Mesenteric fat pad (tissue), 1 donor: ENCODE measurements around the gene DLL3. TPM values are rescaled to one million over a fixed set of nuclear protein-coding genes. Genes with fewer than 3 reads are reported as not detected.

Source experiments
- DNase-seq: peaks from one replicate; pipeline ENCODE4 v3.0.0-alpha.2; 2020; ENCODE audit warnings: low spot score
- total RNA-seq: library from RNA; stranded (reverse); fragmentation: NEBNext Ultra II Directional; extraction: Animal tissue kit (Norgen Biotek cat#: 25700); gene quantifications from one replicate; pipeline ENCODE4 v1.2.1, GENCODE V29; 2021
- donor health status: DM: yes; HTN: yes; CAD: no.

The DLL3 gene
- total RNA-seq, 1 donor from 2014 or later, result not detected

DNA sequence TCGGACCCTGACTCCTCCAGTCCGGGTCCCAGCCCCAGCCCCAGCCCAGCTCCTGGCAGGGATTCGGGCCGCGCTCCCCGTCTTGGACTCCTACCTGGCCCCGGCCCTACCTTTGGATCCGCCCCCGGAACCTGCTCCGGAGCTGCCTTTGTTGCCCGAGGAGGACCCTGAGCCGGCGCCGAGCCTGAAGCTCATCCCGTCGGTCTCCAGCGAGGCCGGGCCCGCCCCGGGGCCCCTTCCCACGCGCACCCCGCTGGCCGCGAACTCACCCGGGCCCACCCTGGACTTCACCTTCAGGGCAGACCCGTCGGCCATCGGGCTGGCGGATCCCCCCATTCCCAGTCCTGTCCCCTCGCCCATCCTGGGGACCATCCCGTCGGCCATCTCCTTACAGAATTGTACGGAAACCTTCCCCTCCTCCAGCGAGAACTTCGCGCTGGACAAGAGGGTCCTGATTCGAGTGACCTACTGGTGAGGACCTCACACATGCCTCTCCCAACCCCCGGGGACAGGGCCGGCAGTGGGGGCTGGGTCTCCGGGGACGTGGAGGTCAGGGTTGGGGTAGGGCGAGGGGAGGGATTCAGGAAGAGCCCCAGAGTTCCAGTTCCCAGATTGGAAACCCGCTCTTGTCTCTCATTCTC is 16.9 kb downstream of the DLL3 start:
- DNase-seq, result no peak

DNA sequence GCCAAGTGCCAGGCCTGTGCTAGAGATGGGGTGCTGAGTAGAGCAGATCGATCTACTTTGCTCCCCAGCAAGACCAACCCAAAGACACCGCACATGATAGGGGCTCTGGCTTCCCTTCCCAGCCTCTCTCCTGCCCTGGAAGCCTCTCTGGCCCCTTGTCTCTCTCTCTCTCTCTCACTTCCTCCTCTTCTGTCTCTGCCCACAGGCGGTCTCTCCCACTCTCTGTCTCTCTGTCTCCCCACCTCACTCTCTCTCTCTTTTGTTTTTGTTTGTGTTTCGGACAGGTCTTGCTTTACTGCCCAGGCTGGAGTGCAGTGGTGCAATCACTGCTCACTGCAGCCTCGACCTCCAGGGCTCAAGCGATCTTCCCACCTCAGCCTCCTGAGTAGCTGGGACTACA is 17.5 kb downstream of the DLL3 start:
- no peak for DNase-seq

DNA sequence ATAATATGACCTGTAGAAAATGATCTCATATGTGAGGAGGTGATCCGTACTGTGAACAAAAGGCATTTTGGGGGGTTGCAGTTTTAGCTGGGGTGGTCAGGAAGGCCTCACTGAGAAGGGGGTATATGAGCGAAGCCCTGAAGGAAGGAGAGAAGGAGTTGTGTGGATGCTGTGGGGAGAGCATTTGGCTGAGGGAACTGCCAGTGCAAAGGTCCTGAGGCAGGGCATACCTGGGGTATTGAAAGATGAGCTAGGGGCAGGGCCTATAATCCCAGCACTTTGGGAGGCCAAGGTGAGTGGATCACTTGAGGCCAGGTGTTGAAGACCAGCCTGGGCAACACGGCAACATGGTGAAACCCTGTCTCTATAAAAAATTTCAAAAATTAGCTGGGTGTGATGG is 18.7 kb downstream of the DLL3 start:
- DNase-seq, result no peak

DNA sequence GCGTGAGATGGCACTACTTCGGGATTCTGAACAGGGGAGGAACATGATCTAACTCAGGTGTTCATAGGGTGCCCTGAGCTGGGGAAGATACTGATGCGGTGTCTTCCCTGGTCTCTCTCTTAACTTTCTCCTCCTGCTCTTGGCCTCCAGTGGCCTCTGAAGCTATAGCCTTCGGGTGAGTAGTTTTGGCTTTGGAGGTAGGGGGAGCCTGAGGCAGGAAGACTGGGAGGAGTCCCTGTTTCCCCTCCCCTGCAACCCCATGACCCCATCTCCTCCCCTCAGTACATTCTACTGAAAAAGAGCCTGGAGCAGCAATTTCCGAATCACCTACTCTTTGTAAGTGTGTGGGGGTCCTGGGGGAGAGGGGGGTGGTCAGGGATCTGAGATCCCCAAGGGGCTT is 19.7 kb downstream of the DLL3 start:
- DNase-seq, result no peak

DNA sequence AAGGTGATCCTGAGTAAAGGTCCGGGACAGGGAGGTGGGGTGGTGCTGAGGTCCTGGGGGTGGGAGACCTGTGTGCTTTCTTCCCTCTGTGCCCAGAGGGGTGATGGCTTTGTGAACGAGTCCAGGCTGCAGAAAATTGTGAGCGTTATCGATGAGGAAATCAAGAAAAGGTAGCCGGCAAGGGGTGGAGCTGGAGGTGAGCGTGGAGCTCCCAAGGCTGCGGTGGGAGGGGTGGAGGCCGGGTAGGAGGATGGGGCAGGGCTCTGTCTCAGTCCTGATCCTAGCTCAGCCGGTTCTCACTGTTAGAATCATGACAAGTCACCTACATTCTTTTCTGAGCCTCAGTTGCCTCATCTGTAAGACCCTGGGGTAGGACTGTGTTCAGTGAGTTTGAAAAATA is 20.2 kb downstream of the DLL3 start:
- DNase-seq, result no peak

DNA sequence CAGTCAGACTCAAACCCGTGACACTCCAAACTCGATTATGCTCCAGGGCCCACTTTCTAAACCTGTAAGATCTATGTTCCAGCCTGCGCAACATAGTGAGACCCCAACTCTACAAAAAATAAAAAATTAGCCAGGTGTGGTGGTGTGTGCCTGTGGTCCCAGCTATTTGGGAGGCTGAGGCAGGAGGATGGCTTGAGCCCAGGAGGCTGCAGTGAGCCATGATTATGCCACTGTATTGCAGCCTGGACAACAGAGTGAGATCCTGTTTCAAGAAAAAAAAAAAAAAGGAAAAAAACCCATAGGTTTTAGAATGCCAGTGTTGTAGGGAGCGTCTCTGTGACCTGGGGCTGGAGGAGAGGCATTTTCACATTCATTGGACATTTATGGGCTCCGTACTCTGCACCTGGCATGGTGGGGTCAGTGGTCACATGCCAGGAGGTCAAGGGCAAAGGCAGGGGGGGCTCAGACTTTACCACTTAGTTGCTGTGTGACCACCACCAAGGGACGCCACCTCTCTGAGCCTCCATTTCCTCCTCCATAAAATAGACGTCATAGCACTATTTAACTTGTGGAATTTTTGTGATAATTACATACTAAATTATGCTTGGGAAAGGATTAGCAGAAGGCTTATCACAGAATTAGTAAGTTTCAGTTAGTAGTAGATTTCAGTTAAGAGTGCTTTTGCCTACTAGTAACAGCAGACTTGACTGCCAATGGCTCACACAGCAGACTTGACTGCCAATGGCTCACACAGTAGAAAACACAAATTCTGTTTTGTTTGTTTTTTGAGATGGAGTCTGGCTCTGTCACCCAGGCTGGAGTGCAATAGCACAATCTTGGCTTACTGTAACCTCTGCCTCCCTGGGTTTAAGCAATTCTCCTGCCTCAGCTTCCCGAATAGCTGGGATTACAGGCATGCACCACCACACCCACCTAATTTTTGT is 22.1 kb downstream of the DLL3 start:
- no peak for DNase-seq

DNA sequence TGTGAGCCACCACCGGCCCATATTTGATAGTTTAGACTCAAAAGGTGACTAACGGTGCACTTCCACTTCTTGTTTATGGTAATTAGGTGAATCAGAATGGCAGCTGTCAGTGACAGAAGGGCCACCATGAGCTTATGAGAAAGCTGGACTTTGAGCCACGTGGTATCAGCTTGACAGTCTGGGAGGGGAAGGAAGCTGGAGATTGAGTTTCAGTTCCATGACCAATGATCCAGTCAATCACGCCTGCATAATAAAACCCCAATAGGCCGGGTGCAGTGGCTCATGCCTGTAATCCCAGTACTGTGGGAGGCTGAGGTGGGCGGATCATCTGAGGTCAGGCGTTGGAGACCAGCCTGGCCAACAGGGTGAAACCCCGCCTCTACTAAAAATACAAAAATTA is 25.7 kb downstream of the DLL3 start:
- DNase-seq, result no peak

DNA sequence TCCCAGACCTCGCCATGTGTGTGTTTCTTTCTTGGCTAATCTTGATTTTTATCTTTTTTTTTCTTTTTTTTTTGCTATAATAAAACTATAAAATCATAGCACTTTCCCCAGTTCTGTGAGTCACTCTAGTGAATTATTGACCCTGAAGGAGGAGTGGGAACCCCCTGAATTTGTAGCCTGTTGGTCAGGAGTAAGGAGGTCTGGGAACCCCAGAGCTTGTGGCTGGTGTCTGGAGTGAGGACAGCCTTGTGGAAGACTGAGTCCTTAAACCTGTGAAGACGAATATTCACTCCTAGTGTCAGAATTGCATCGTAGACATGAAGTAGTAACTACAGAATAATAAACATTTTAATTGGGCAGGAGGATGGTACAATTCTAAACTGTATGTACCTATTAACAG is 26.5 kb downstream of the DLL3 start:
- no peak for DNase-seq

DNA sequence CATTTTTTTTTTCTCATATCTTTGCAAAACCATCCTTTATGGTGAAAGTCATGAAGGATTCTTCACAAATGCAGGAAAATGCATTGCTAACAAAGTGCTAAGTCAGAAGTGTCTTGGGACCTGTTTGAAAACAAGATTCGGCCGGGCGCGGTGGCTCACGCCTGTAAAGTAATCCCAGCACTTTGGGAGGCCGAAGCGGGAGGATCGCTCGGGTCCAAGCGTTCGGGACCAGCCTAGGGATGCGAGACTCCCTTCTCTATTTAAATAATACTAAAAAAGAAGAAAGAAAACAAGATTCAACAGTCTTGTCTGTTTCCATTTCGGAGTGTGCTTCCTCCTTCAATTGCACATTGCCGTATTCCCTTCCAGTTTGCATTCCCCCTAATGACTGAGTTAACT is 33.1 kb downstream of the DLL3 start:
- no peak for DNase-seq

DNA sequence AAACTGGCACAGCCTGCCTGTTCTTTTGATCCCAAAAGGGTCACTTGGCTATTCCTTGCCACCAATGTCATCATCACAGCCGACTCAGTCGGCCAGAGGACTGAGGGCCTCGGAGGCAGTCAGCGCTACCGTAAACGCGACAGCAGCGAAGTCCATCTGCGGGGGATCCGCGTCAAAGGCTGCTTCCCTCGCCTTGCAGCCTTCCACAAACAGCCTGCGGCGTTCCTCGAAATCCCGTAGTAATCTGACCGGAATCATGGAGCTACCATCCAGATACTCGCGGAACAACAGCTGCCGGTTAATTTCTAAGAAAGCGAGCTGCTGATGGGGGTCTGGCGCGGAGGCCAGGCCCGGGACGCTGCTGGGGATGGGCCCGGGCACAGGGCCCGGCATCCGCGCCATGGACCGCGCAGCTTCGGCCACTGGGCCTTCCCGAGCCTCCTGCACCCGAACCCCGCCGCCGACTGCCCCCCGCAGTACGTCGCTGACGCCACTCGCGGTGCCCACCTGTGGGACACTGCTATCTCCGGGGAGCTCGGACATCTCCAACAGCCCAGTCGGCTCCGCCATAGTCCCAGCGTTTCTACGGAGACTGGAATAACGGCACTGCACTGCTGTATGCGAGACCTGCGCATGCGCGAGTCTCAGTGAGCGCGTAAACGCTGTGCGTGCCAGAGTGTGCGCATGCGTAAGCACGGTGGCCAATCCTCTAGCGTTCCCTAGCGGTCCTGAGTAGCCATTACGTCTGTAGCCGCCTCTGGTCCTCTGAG is 33.7 kb downstream of the DLL3 start, which contains the start of gene EID2B:
TSS of gene EID2B (minus strand) at position 620 of the 770 bp plus-strand sequence. CDS start at position 570, 50 bp downstream.
- DNase-seq, result peak; percentile 99

DNA sequence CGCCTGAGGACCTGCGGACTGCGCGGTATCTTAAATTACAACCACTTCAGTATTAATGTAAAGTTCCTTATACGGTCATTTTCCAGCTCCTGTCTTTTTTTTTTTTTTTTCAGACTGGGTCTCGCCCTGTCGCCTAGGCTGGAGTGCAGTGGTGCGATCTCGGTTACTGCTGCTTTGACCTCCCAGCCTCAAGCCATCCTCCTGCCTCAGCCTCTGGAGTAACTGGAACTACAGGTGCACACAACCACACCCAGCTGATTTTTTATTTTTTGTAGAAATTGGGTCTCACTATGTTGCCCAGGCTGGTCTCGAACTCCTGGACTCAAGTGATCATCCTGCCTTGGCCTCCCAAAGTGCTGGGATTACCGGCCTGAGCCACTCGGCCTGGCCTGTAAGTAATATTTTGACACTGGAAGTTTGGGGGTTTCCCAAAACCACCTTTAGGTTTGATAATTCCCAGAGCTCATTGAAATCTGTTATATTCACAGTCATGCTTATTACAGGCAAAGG is 34.3 kb downstream of the DLL3 start:
- DNase-seq, result no peak

DNA sequence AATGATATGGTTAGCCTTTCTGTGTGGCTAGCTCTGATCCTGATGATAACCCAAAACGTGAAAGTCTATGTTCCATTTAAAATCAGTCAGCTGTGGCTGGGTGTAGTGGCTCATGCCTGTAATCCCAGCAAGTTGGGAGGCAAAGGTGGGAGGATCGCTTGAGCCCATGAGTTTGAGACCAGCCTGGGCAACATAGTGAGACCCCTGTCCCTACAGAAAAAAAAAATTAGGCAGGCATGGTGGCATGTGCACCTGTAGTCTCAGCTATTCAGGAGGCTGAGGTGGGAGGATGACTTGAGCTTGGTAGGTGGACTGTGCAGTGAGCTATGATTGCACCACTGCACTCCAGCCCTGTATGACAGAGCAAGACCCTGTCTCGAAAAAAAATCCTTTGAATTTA is 35.0 kb downstream of the DLL3 start:
- no peak for DNase-seq

DNA sequence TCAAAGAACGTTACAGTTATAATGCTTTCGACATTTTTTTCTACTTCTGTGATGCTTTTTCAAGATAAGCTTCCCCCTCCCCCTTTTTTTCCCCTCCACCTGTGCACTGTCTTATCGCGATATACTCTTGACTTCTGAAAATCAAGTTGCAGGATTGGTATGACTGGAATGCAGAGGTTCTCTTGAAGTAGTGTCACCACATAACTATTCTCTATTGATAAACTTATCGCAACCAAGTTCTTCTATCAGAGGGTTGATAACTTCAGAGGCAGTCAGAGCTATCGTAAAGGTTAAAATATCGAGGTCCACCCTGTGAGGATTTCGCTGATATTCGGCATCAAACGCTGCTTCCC is 40.4 kb downstream of the DLL3 start:
- no peak for DNase-seq

DNA sequence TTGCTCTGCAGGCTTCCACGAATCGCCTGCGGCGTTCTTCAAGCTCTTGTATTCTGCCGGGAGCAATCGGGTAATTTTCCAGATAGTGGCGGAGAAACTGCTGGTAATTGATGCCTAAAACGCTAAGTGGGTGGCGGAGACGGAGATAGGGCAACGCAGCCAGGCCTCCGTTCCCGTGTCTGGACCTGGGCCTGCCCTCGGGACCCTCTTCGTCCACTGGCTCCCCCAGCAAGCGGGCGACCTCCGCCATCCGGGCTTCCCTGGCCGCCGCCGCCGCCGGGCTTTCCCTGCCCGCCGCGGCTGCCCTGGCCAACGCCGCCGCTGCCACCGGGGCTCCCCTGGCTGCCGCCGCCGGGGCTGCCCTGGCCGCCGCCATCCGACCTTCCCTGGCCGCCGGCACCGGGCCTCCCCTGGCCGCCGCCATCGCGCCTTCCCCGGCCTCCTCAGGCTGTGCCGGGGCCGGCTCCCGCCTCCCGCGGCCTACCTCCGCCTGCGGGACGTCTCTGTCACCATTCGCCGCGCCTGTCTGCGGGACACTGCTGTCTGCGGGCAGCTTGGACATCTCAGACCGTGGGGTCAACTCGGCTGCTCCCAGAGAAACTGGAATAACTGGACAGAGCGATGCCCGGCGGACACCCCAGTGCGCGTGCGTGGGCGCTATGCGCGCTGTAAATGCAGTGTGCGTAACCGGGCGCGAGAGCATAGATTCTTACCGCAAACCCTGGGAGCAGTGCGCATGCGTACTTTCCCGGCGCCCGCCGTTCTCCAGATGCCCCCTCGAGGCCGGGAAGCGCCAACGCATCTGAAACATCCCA is 41.0 kb downstream of the DLL3 start, which contains the start of gene EID2:
TSS of gene EID2 (minus strand) at position 644 of the 815 bp plus-strand sequence. CDS start at position 562, 82 bp downstream.
- peak; percentile 99 for DNase-seq

DNA sequence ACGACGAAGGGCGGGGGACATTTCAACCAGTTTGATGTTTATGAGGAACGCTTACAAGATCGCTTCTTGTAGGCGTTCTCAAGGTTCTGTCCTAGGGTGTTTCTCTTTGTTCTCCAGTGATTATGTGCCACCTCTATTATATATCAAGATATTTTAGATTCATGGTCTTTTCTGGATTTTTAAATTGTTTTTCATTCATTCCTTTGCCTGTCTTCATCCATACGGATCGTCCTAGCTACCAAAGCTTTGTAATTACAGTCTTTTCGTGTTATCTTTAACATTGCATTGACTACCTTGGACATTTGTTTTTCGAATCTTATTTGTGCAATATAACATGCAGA is 41.6 kb downstream of the DLL3 start:
- DNase-seq, result no peak

DNA sequence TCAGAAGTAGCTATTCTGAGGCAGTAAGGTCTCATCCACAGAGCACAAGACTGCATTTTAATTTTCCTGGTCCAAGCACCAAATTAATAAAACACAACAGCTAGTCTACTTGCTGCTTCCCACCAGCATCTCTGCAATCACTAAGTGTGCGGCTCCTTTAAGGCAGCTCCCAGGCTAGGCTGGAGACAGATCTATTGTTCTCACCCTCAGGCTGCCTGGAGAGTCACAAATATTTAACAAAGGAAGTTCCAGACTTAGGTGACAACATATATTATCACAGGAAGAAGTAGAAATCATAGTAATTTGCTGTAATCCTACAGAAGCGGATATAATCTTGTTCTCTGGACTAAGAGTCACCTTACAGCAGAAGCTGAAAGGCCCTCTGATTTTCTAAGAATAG is 43.5 kb downstream of the DLL3 start:
- DNase-seq, result no peak

DNA sequence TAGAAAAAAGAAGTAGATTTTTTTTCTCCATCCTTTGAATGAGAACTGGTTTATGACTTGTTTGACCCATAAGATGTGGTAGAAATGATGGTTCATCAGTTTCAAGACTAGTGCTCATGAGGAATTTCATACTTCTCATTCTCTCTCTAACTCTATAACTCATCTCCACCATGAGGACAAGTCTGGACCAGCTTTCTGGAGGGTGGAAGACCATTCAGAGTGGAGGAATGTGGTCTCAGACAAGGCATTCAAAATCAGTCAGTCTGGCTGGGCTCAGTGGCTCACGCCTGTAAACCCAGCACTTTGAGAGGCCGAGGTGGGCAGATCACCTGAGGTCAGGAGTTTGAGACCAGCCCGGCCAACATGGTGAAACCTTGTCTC is 44.7 kb downstream of the DLL3 start:
- DNase-seq, result no peak

DNA sequence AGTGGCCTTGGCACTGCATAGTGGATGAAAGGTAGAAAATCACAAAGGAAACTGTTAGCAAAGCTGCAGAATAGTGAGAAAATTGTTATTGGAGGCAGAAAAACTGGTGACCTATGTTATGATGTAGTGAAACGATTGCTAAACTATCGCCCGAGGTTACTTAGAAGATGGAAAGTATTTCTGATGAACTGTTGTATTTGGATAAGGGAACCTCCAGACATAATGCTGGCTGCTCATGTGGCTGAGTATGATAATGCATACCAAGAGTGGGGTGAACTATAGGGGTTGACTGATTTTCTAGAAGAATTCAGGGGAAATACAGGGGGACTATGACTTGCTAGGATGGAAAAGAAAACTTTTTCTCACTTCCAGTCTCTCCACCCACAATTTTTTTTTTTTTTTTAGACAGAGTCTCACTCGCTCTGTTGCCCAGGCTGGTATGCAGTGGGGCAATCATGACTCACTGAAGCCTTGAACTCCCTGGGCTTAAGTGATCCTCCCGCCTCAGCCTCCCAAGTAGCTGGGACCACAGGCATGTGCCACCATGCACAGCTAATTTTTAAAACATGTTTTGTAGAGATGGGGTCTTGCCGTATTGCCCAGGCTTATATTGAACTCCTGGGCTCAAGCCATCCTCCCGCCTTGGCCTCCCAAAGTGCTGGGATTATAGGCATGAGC is 45.6 kb downstream of the DLL3 start:
- no peak for DNase-seq

DNA sequence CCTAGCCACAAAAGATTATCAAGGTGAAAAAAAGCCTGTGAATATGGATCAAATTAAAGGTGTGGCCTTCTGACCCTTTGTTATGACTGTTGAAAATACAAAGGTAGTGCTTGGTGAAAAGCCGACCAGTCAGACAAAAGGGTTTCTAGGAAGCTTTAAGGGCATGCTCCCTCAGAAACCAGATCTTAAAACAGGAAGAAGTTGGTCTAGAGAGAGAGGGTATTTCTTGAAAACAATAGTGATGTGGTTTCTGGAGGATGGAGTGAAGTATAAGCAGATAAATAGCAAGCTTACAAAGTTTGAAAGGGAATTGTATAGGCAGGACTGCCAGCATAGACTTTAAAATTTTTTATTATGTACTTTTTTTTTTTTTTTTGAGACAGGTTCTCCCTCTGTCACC is 46.2 kb downstream of the DLL3 start:
- DNase-seq, result no peak

DNA sequence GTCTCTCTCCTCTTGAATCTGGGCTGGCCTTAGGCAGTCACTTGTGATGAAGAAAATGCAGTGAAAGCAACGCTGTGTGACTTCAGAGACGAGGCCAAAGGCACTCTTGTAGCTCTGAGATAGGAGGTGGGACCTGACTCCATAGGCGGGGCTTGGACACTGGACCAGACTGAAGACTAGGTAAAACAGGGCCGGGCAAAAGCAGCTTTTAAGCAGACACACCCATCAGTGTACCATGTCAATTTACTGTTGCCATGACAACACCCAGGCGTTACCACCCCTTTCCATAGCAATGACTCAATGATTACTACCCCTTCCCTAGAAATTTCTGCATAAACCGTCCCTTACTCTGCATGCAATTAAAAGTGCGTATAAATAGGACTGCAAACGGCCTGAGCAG is 47.9 kb downstream of the DLL3 start:
- no peak for DNase-seq
